ENCODE measurements around the gene GYPC. TPM values are rescaled to one million over a fixed set of nuclear protein-coding genes. Genes with fewer than 3 reads are reported as not detected.
"Not testable (repeated sequence)": the region's sequence is repeated elsewhere in the genome, so short reads cannot be mapped to it uniquely, and the experiment has no call there.

The GYPC gene
- total RNA-seq, 4 donors from 2014 or later = 93.4 to 151 (median 108) TPM

- no peaks in the 10 kb centered on the region for H3K9me3 ChIP-seq
- no peaks in the 10 kb centered on the region for H3K27me3 ChIP-seq
- WGBS, 2 donors (ENCODE audit: low coverage in 1 of 2) = 42% methylated on average over 2 of the region's 5 CpGs; no CpG with 5 or more reads in 1 of the 2 donors
- no peak for ATAC-seq
- H3K4me1 ChIP-seq = peaks cover 0 to 14% (median 5%) of the 10 kb centered on the region in 3 donors
- no peak overlapping the region for H3K4me3 ChIP-seq
- H3K27ac ChIP-seq = no peak overlapping the region
- H3K36me3 ChIP-seq = peaks cover 0 to 68% of the 10 kb centered on the region in 2 donors
- no peak for TF ChIP-seq POLR2A (IDR thresholded peaks at IDR 0.05)
- no peak for TF ChIP-seq CTCF (IDR thresholded peaks at IDR 0.05)
- TF ChIP-seq EP300 (IDR thresholded peaks at IDR 0.05) = no peak
- TF ChIP-seq POLR2AphosphoS5 (IDR thresholded peaks at IDR 0.05) = no peak
Measured at GRCh38 chr2:126686286-126686685, 30.3 kb downstream of the GYPC start.

- ATAC-seq = no peak
- Histone ChIP-seq H3K4me1 (peaks cover 0 to 14% (median 5%) of the 10 kb centered on the region in 3 donors), H3K27ac (no peak overlapping the region), H3K4me3 (no peak overlapping the region), H3K36me3 (peaks cover 0 to 70% of the 10 kb centered on the region in 2 donors), H3K27me3 (no peaks in the 10 kb centered on the region), H3K9me3 (no peaks in the 10 kb centered on the region)
- TF ChIP-seq POLR2A (IDR thresholded peaks at IDR 0.05) = no peak
- no peak for TF ChIP-seq POLR2AphosphoS5 (IDR thresholded peaks at IDR 0.05)
- TF ChIP-seq EP300 (IDR thresholded peaks at IDR 0.05) = no peak
- TF ChIP-seq CTCF (IDR thresholded peaks at IDR 0.05) = no peak
- WGBS, 2 donors (ENCODE audit: low coverage in 1 of 2) = 100% methylated on average over 1 of the region's 5 CpGs; no CpG with 5 or more reads in 1 of the 2 donors
Measured at GRCh38 chr2:126686841-126687485, 31.0 kb downstream of the GYPC start.

GRCh38 chr2:126687503-126687902 lies 31.5 kb downstream of the GYPC start:
- Histone ChIP-seq H3K4me3 (no peak overlapping the region), H3K36me3 (peaks cover 0 to 72% of the 10 kb centered on the region in 2 donors)
- WGBS, 2 donors (ENCODE audit: low coverage in 1 of 2) = 100% methylated on average over 2 of the region's 2 CpGs; no CpG with 5 or more reads in 1 of the 2 donors

GRCh38 chr2:126688594-126688993 lies 32.6 kb downstream of the GYPC start:
- not testable (repeated sequence) for H3K9me3 ChIP-seq, H3K4me3 ChIP-seq, H3K27ac ChIP-seq, ATAC-seq, H3K27me3 ChIP-seq
- H3K36me3 ChIP-seq = peaks cover 0 to 67% of the 10 kb centered on the region in 2 donors
- peaks cover 0 to 14% (median 5%) of the 10 kb centered on the region in 3 donors for H3K4me1 ChIP-seq
- 36 to 50% methylated on average over 1 to 2 of the region's 2 CpGs for WGBS, 2 donors (ENCODE audit: low coverage in 1 of 2)

More at GRCh38 chr2:126687503-126687902, 31.5 kb downstream of the GYPC start:
- TF ChIP-seq EP300 (IDR thresholded peaks at IDR 0.05) = no peak
- no peak for TF ChIP-seq CTCF (IDR thresholded peaks at IDR 0.05)
- TF ChIP-seq POLR2A (IDR thresholded peaks at IDR 0.05) = no peak
- no peak for TF ChIP-seq POLR2AphosphoS5 (IDR thresholded peaks at IDR 0.05)
- H3K27me3 ChIP-seq = no peaks in the 10 kb centered on the region
- H3K27ac ChIP-seq = no peak overlapping the region
- peaks cover 0 to 14% (median 5%) of the 10 kb centered on the region in 3 donors for H3K4me1 ChIP-seq
- ATAC-seq = no peak
- no peaks in the 10 kb centered on the region for H3K9me3 ChIP-seq

- not testable (repeated sequence) for H3K4me1 ChIP-seq, H3K4me3 ChIP-seq, H3K9me3 ChIP-seq, H3K27ac ChIP-seq, ATAC-seq, H3K27me3 ChIP-seq
- peaks cover 0 to 72% of the 10 kb centered on the region in 2 donors for H3K36me3 ChIP-seq
- 25% methylated on average over 1 of the region's 1 CpG; no CpG with 5 or more reads in 1 of the 2 donors for WGBS, 2 donors (ENCODE audit: low coverage in 1 of 2)
Measured at GRCh38 chr2:126692241-126692640, 36.3 kb downstream of the GYPC start.

GRCh38 chr2:126692934-126693592 lies 37.1 kb downstream of the GYPC start:
- H3K9me3 ChIP-seq, H3K27ac ChIP-seq, H3K27me3 ChIP-seq, H3K4me1 ChIP-seq, ATAC-seq, H3K4me3 ChIP-seq: not testable (repeated sequence)
- peaks cover 0 to 78% of the 10 kb centered on the region in 2 donors for H3K36me3 ChIP-seq
- 100% methylated on average over 2 of the region's 3 CpGs for WGBS, 2 donors (ENCODE audit: low coverage in 1 of 2)
